Loucy (cell line): Measurements from ENCODE around the gene L1CAM.

Experiments
- EZH2phosphoT487 ChIP-seq: fragments of 200-600 bp; IDR thresholded peaks from 2 replicates; pipeline ENCODE4 v1.6.1; 2018; ENCODE audit warnings: antibody characterized with exemption, mild to moderate bottlenecking, moderate library complexity, borderline replicate concordance
- TF ChIP-seq, protein P1 (sequence below): fragments of 200-600 bp; sonication (generic); conservative IDR thresholded peaks from 2 replicates; pipeline ENCODE4 v1.5.1; 2014; ENCODE audit warnings: mild to moderate bottlenecking, antibody characterized with exemption, low read length

DNA sequence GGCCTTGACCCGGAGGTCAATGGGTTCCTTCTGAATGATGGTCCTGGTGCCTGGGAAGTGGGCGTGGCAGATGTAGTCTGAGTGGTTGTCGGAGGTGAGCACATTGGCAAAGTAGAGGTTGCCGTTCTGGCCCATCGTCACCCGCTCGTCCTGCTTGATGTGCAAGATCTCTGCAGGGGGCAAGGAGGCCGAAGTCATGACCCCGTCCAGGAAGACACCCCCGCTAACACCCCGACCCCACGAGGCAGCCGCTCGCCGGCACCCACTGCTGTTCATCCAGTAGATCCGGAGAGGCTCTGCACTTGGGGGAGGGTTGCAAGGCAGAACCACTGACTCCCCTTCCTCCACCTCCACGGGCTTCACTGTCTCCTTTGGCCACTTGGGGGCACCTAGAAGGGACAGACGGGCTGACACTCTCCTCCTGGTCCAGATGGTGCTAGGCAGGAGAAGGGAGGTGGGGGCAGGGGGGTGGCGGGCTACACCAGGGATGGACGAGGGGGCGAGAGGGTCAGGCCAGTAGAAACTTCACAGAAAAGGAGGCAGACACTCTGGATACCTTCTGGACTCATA lies 15.1 kb downstream of the L1CAM start:
- TF ChIP-seq, protein P1, sequence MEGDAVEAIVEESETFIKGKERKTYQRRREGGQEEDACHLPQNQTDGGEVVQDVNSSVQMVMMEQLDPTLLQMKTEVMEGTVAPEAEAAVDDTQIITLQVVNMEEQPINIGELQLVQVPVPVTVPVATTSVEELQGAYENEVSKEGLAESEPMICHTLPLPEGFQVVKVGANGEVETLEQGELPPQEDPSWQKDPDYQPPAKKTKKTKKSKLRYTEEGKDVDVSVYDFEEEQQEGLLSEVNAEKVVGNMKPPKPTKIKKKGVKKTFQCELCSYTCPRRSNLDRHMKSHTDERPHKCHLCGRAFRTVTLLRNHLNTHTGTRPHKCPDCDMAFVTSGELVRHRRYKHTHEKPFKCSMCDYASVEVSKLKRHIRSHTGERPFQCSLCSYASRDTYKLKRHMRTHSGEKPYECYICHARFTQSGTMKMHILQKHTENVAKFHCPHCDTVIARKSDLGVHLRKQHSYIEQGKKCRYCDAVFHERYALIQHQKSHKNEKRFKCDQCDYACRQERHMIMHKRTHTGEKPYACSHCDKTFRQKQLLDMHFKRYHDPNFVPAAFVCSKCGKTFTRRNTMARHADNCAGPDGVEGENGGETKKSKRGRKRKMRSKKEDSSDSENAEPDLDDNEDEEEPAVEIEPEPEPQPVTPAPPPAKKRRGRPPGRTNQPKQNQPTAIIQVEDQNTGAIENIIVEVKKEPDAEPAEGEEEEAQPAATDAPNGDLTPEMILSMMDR = no peak
- TF ChIP-seq EZH2phosphoT487 = no peak
